ENCODE results near the gene MACROD2. TPM values are rescaled to one million over a fixed set of nuclear protein-coding genes. Genes with fewer than 3 reads are reported as not detected.

The MACROD2 gene
- total RNA-seq, 1 experiment from 2014 or later: 3.7 TPM

DNA sequence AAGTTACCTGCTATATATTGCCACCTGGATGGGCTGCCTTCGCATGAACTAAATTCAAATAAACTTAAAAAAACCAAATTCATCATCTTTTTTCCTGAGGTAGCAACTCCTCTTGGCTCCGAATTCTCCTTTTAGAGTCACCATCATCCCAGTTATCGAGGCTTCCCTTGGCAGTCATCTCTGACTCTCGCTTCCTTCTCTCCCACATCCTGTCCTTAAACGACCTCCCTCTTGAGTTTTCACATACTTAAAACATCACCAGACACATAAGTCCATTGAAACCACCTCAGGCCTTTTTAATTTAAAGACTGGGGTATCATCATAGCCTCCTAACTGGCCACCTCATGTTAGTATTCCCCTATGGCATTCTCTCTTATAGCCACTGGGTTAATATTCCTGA lies 638.2 kb downstream of the MACROD2 start:
- Histone ChIP-seq H3K9me2 (ENCODE audit: insufficient read depth) (no peaks in the 10 kb centered on the region), H3K9me3 (ENCODE audit: control insufficient read depth in 1 of 2, insufficient read depth in 1 of 2, low read depth in 1 of 2, low read length in 2 of 2) (no peaks in the 10 kb centered on the region), H3K36me3 (ENCODE audit: control insufficient read depth in 1 of 2, insufficient read depth in 2 of 2, low read length in 2 of 2) (no peaks in the 10 kb centered on the region), H3K79me2 (ENCODE audit: insufficient read depth, low read length) (no peaks in the 10 kb centered on the region), H3K9ac (ENCODE audit: low read length) (no peak overlapping the region), H3K27ac (ENCODE audit: low read depth, low read length) (no peak overlapping the region), H2AFZ (ENCODE audit: low read depth, low read length, poor library complexity, severe bottlenecking) (no peak overlapping the region), H3K4me3 (replicated peaks in 1 of 2; ENCODE audit: low read depth in 1 of 2, low read length in 2 of 2) (no peak overlapping the region), H3K27me3 (ENCODE audit: insufficient read depth, low read length) (no peaks in the 10 kb centered on the region), H4K20me1 (ENCODE audit: insufficient read depth) (no peaks in the 10 kb centered on the region), H3K4me2 (ENCODE audit: low read length) (no peak overlapping the region), H3K4me1 (ENCODE audit: control insufficient read depth in 1 of 2, insufficient read depth in 2 of 2, low read length in 2 of 2) (no peaks in the 10 kb centered on the region)
- POLR2A ChIA-PET: no interaction called here
- BruUV-seq (replicated peaks): no TSS peak
- RAD21 ChIA-PET (ENCODE audit: low non-redundant PET in 1 of 2, low total read pairs in 2 of 2, uncharacterized antibody in 2 of 2, unreplicated experiment in 2 of 2): no interaction called here
- DNase-seq (ENCODE audit: low read depth, low spot score) (no peak), ATAC-seq (no peak)
- no peak for TF ChIP-seq SRF (IDR thresholded peaks at IDR 0.05; ENCODE audit: low read depth)
- no peak for TF ChIP-seq POLR2AphosphoS5 (IDR thresholded peaks at IDR 0.05; ENCODE audit: low read depth, low read length)
- TF ChIP-seq EZH2 (IDR thresholded peaks at IDR 0.05): no peak
- no peak for TF ChIP-seq CEBPB (IDR thresholded peaks at IDR 0.05; ENCODE audit: low read depth)
- CTCF ChIA-PET: no interaction called here
- intact Hi-C loops (cut with micrococcal nuclease): no loop called here

DNA sequence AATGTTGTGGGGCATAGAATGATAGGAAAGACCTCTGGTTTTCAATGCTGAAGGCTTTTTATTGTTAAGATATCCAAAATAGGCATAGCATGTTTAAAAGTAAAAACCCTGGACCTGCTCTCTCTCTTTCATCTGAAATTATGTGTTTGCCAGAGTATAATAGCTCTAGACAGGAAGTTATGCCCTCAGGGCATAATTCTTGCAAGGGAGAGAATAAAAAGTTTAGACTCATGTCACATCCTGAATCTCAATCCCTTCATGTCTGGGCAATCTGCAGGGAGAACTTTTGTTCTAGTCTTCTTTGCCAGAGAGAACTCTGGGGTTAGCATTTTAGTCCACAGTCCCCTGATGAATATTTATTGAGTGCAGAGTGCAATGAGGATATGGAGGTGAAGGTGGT lies 639.3 kb downstream of the MACROD2 start:
- intact Hi-C loops (cut with micrococcal nuclease): no loop called here
- DNase-seq (ENCODE audit: low read depth, low spot score) (no peak), ATAC-seq (no peak)
- no peak overlapping the region for H3K27ac ChIP-seq (ENCODE audit: low read depth, low read length)
- H3K9me2 ChIP-seq (ENCODE audit: insufficient read depth): no peaks in the 10 kb centered on the region
- no peaks in the 10 kb centered on the region for H3K4me1 ChIP-seq (ENCODE audit: control insufficient read depth in 1 of 2, insufficient read depth in 2 of 2, low read length in 2 of 2)
- H4K20me1 ChIP-seq (ENCODE audit: insufficient read depth): no peaks in the 10 kb centered on the region
- POLR2A ChIA-PET: no interaction called here
- H2AFZ ChIP-seq (ENCODE audit: low read depth, low read length, poor library complexity, severe bottlenecking): no peak overlapping the region
- H3K4me3 ChIP-seq (replicated peaks in 1 of 2; ENCODE audit: low read depth in 1 of 2, low read length in 2 of 2): no peak overlapping the region
- RAD21 ChIA-PET (ENCODE audit: low non-redundant PET in 1 of 2, low total read pairs in 2 of 2, uncharacterized antibody in 2 of 2, unreplicated experiment in 2 of 2): no interaction called here
- H3K9ac ChIP-seq (ENCODE audit: low read length): no peak overlapping the region
- no peaks in the 10 kb centered on the region for H3K9me3 ChIP-seq (ENCODE audit: control insufficient read depth in 1 of 2, insufficient read depth in 1 of 2, low read depth in 1 of 2, low read length in 2 of 2)
- no peaks in the 10 kb centered on the region for H3K36me3 ChIP-seq (ENCODE audit: control insufficient read depth in 1 of 2, insufficient read depth in 2 of 2, low read length in 2 of 2)
- CTCF ChIA-PET: no interaction called here
- TF ChIP-seq SIN3A (IDR thresholded peaks at IDR 0.05; ENCODE audit: low read depth) (no peak), SP1 (IDR thresholded peaks at IDR 0.05; ENCODE audit: low read depth) (no peak), POLR2AphosphoS5 (IDR thresholded peaks at IDR 0.05; ENCODE audit: low read depth, low read length) (no peak)
- H3K79me2 ChIP-seq (ENCODE audit: insufficient read depth, low read length): no peaks in the 10 kb centered on the region
- no TSS peak for BruUV-seq (replicated peaks)
- H3K27me3 ChIP-seq (ENCODE audit: insufficient read depth, low read length): no peaks in the 10 kb centered on the region
- no peak overlapping the region for H3K4me2 ChIP-seq (ENCODE audit: low read length)

Data from HCT116 (cell line).